GM12878 (cell line): ENCODE results near the gene HAND1. TPM values are rescaled to one million over a fixed set of nuclear protein-coding genes. Genes with fewer than 3 reads are reported as not detected.

Experiments
- BACH1 ChIP-seq: fragments of 450-650 bp; IDR thresholded peaks from 2 replicates; pipeline ENCODE4 v1.6.1; 2017; ENCODE audit warnings: mild to moderate bottlenecking, borderline replicate concordance
- BCL3 ChIP-seq: IDR thresholded peaks from 2 replicates; pipeline ENCODE4 v1.6.1; 2011; ENCODE audit warnings: borderline replicate concordance, low read depth, mild to moderate bottlenecking, moderate library complexity, low read length; ENCODE audit not compliant: insufficient read depth, poor library complexity, severe bottlenecking
- CHD2 ChIP-seq: IDR thresholded peaks from 2 replicates; pipeline ENCODE4 v1.6.1; 2011; ENCODE audit warnings: low read depth, low read length, improper control_type of control experiment, borderline replicate concordance
- CHD4 ChIP-seq: fragments of 200-600 bp; sonication (generic); IDR thresholded peaks from 2 replicates; pipeline ENCODE4 v1.6.1; 2016; ENCODE audit warnings: mild to moderate bottlenecking
- EED ChIP-seq: sonication (generic); IDR thresholded peaks from 2 replicates; pipeline ENCODE4 v1.6.1; 2016; ENCODE audit warnings: antibody characterized with exemption, low read depth
- LARP7 ChIP-seq: fragments of 450-650 bp; IDR thresholded peaks from 2 replicates; pipeline ENCODE4 v1.6.1; 2017; ENCODE audit warnings: mild to moderate bottlenecking
- MAX ChIP-seq: IDR thresholded peaks from 2 replicates; pipeline ENCODE4 v1.6.1; 2012; ENCODE audit warnings: low read depth, low read length, improper control_type of control experiment
- NR2C1 ChIP-seq: fragments of 450-650 bp; IDR thresholded peaks from 2 replicates; pipeline ENCODE4 v1.6.1; 2017; ENCODE audit warnings: antibody characterized with exemption, mild to moderate bottlenecking, moderate library complexity
- PBX3 ChIP-seq: IDR thresholded peaks from 2 replicates; pipeline ENCODE4 v1.6.1; 2011; ENCODE audit warnings: mild to moderate bottlenecking, low read depth, low read length, moderate library complexity; ENCODE audit not compliant: insufficient replicate concordance
- POLR2AphosphoS2 ChIP-seq: IDR thresholded peaks from 2 replicates; pipeline ENCODE4 v1.6.1; 2011; ENCODE audit warnings: low read depth, mild to moderate bottlenecking, low read length, improper control_type of control experiment, moderate library complexity
- POU2F2 ChIP-seq: IDR thresholded peaks from 3 replicates; pipeline ENCODE4 v1.6.1; 2011; ENCODE audit warnings: low read depth, mild to moderate bottlenecking, low read length, borderline replicate concordance
- RB1 ChIP-seq: fragments of 450-650 bp; formaldehyde crosslinking; IDR thresholded peaks from 2 replicates; pipeline ENCODE4 v1.6.1; 2017; ENCODE audit warnings: mild to moderate bottlenecking, borderline replicate concordance
- RBBP5 ChIP-seq: fragments of 200-600 bp; sonication (generic); conservative IDR thresholded peaks from 2 replicates; pipeline ENCODE4 v1.6.1; 2016
- RELA ChIP-seq: fragments of 450-650 bp; IDR thresholded peaks from 2 replicates; pipeline ENCODE4 v1.8.0; 2014; ENCODE audit warnings: borderline replicate concordance; ENCODE audit not compliant: partially characterized antibody
- RELB ChIP-seq: fragments of 450-650 bp; IDR thresholded peaks from 2 replicates; pipeline ENCODE4 v1.6.1; 2017; ENCODE audit warnings: low read depth, mild to moderate bottlenecking, moderate library complexity
- TCF7 ChIP-seq: IDR thresholded peaks from 2 replicates; pipeline ENCODE4 v1.6.1; 2014; ENCODE audit warnings: antibody characterized with exemption, borderline replicate concordance
- USF1 ChIP-seq: IDR thresholded peaks from 2 replicates; pipeline ENCODE4 v1.6.1; 2011; ENCODE audit warnings: borderline replicate concordance, low read depth, mild to moderate bottlenecking, moderate library complexity, mixed read lengths, low read length; ENCODE audit not compliant: insufficient read depth; ENCODE audit errors: extremely low read length
- ZBTB33 ChIP-seq: fragments of 450-650 bp; IDR thresholded peaks from 2 replicates; pipeline ENCODE4 v1.6.1; 2017; ENCODE audit warnings: mild to moderate bottlenecking
- ZNF384 ChIP-seq: IDR thresholded peaks from 2 replicates; pipeline ENCODE4 v1.6.1; 2012; ENCODE audit warnings: low read depth, mild to moderate bottlenecking, low read length, improper control_type of control experiment, borderline replicate concordance
- ZZZ3 ChIP-seq: IDR thresholded peaks from 2 replicates; pipeline ENCODE4 v1.6.1; 2011; ENCODE audit warnings: low read depth; ENCODE audit not compliant: control insufficient read depth, insufficient read length
- polyA plus RNA-seq, 11 experiments: library from polyadenylated mRNA; depleted of rRNA in 4 of 11; unstranded in 6 of 11; stranded (reverse) in 5 of 11; fragments of >200 nt; fragmentation: Nextera tagmentation in 4 of 11; fragmentation: Illumina TruSeq in 1 of 11; extraction: Ambion mirVana in 4 of 11; extraction: Trizol in 1 of 11; gene quantifications; 1 replicate in 1 of 11; 2 replicates in 10 of 11; pipeline versions ENCODE4 v1.2.1 to v1.2.3, GENCODE V29; 2011 to 2016; ENCODE audit warnings: inconsistent platforms in 2 of 11, missing spikeins in 2 of 11, low read depth in 1 of 11
- total RNA-seq, 4 experiments: library from RNA; depleted of rRNA in 3 of 4; stranded (reverse); fragments of >200 nt in 3 of 4; fragmentation: Illumina TruSeq in 1 of 4; extraction: Trizol in 1 of 4; gene quantifications; 2 replicates each; pipeline versions ENCODE4 v1.2.1 to v1.2.3, GENCODE V29; 2013 to 2021

HAND1 gene
- total and polyA plus RNA-seq, 10 of the 15 experiments (the other 5 are each of a cell fraction or from before 2014, with no cell fraction given), result 0.06 to 0.41 (median 0.27) TPM; not detected in 4

- TF ChIP-seq RELB, result peak; percentile 47; the same call in 1 of the 2 replicates
- TF ChIP-seq LARP7, result peak; percentile 34; the same call in 1 of the 2 replicates
- peak; percentile 92 for TF ChIP-seq CHD2
- TF ChIP-seq NR2C1, result peak; percentile 52; the same call in 1 of the 2 replicates
- TF ChIP-seq ZNF384, result no peak
- peak; percentile 58; the same call in 1 of the 3 replicates for TF ChIP-seq POU2F2
- TF ChIP-seq ZBTB33, result no peak
- no peak for TF ChIP-seq BACH1
- TF ChIP-seq PBX3, result peak; percentile 99
- peak; percentile 45; the same call in 1 of the 2 replicates for TF ChIP-seq RB1
- no peak for TF ChIP-seq EED
- peak; percentile 26; the same call in 1 of the 2 replicates for TF ChIP-seq MAX
- TF ChIP-seq POLR2AphosphoS2, result peak; percentile 27; the same call in 1 of the 2 replicates
- no peak for TF ChIP-seq BCL3
- TF ChIP-seq USF1, result no peak
- TF ChIP-seq TCF7, result no peak
- TF ChIP-seq CHD4, result no peak
- no peak for TF ChIP-seq ZZZ3
- no peak for TF ChIP-seq RELA
- no peak for TF ChIP-seq RBBP5
Measured at GRCh38 chr5:154445422-154446194, 32.4 kb downstream of the HAND1 start, which contains the start of gene SAP30L (continued).
